Measurements from ENCODE around the gene ACVRL1. TPM values are rescaled to one million over a fixed set of nuclear protein-coding genes. Genes with fewer than 3 reads are reported as not detected.

The ACVRL1 gene
- total RNA-seq, 1 experiment from 2014 or later: not detected

GRCh38 chr12:51866762-51867161, 40.5 kb upstream of the ACVRL1 start:
- peaks cover 0 to 2% of the 10 kb centered on the region in 2 experiments; a peak in 1 of 5 replicates for H3K9me3 Mint-ChIP-seq
- no peak overlapping the region for H4K91ac ChIP-seq (ENCODE audit: insufficient read length, low read depth, low read length)
- H3K79me2 ChIP-seq (ENCODE audit: insufficient read depth, low read length): no peaks in the 10 kb centered on the region
- no peaks in the 10 kb centered on the region for H3K9me3 ChIP-seq (ENCODE audit: control insufficient read depth, low read depth, low read length)
- no peak overlapping the region for H2AK5ac ChIP-seq (ENCODE audit: insufficient read length, low read length)
- H3K79me1 ChIP-seq (ENCODE audit: insufficient read depth, low read depth, low read length, poor library complexity, severe bottlenecking): no peaks in the 10 kb centered on the region
- peaks cover 26% of the 10 kb centered on the region for H3K23me2 ChIP-seq (ENCODE audit: insufficient read length, low read depth, low read length, poor library complexity, severe bottlenecking)
- no peak overlapping the region for H2BK5ac ChIP-seq (ENCODE audit: insufficient read length, low read length)
- DNase-seq: no peak
- no peak overlapping the region for H4K5ac ChIP-seq (ENCODE audit: insufficient read length, low read depth, low read length)
- H2BK20ac ChIP-seq (ENCODE audit: low read depth, low read length, poor library complexity, severe bottlenecking): no peak overlapping the region
- H3K36me3 Mint-ChIP-seq (ENCODE audit: insufficient read depth in 1 of 3, low read depth in 3 of 3): no peaks in the 10 kb centered on the region; a peak in 1 of 7 replicates
- no peak overlapping the region; a peak in 1 of 5 replicates for H3K4me3 Mint-ChIP-seq
- no peaks in the 10 kb centered on the region for H4K20me1 ChIP-seq (ENCODE audit: control insufficient read depth, insufficient read depth, insufficient read length)
- peaks cover 68% of the 10 kb centered on the region for H3K27me3 Mint-ChIP-seq (ENCODE audit: low read depth)
- H3K27ac Mint-ChIP-seq: no peak overlapping the region
- H2BK12ac ChIP-seq (ENCODE audit: insufficient read length, low read depth, low read length): no peak overlapping the region
- no peak overlapping the region for H3K23ac ChIP-seq (ENCODE audit: insufficient read length, low read depth, low read length)
- no peak overlapping the region for H3K27ac ChIP-seq (ENCODE audit: insufficient read length, low read depth, low read length)
- H3T11ph ChIP-seq (ENCODE audit: low read length): no peak overlapping the region
- H3K4me1 Mint-ChIP-seq: peaks cover 75 to 83% of the 10 kb centered on the region in 2 experiments
- no peak overlapping the region for H3K4ac ChIP-seq (ENCODE audit: low read depth, low read length)
- H3K4me1 ChIP-seq (ENCODE audit: insufficient read depth, low read length): peaks cover 10% of the 10 kb centered on the region; the same call in 1 of the 2 replicates
- H3K18ac ChIP-seq (ENCODE audit: insufficient read length, low read depth, low read length): no peak overlapping the region
- H2BK120ac ChIP-seq (ENCODE audit: low read depth, low read length, poor library complexity, severe bottlenecking): no peak overlapping the region
- no CpG with 5 or more reads among the region's 8 CpGs for WGBS (ENCODE audit: extremely low coverage, insufficient read length, low lambda C conversion rate)
- H2BK15ac ChIP-seq (ENCODE audit: low read depth, low read length): no peak overlapping the region
- no peak overlapping the region for H4K8ac ChIP-seq (replicated peaks; ENCODE audit: insufficient read length, low read depth, low read length)
- no peak overlapping the region for H2AFZ ChIP-seq (ENCODE audit: low read length)
- no peak overlapping the region for H3K9ac ChIP-seq (ENCODE audit: extremely low read depth, insufficient read length, low read length)
- H3K56ac ChIP-seq (ENCODE audit: insufficient read length, low read depth, low read length): no peak overlapping the region
- H3K27me3 ChIP-seq (ENCODE audit: insufficient read depth, low read length): peaks cover 13% of the 10 kb centered on the region; the same call in 1 of the 2 replicates
- H3K14ac ChIP-seq (ENCODE audit: insufficient read depth, low read length): no peak overlapping the region
- no peak overlapping the region for H3K4me2 ChIP-seq (ENCODE audit: insufficient read depth, insufficient read length, low read length)
- TF ChIP-seq, protein P1, sequence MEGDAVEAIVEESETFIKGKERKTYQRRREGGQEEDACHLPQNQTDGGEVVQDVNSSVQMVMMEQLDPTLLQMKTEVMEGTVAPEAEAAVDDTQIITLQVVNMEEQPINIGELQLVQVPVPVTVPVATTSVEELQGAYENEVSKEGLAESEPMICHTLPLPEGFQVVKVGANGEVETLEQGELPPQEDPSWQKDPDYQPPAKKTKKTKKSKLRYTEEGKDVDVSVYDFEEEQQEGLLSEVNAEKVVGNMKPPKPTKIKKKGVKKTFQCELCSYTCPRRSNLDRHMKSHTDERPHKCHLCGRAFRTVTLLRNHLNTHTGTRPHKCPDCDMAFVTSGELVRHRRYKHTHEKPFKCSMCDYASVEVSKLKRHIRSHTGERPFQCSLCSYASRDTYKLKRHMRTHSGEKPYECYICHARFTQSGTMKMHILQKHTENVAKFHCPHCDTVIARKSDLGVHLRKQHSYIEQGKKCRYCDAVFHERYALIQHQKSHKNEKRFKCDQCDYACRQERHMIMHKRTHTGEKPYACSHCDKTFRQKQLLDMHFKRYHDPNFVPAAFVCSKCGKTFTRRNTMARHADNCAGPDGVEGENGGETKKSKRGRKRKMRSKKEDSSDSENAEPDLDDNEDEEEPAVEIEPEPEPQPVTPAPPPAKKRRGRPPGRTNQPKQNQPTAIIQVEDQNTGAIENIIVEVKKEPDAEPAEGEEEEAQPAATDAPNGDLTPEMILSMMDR (conservative IDR thresholded peaks at IDR 0.05): no peak
